ENCODE measurements around the gene TRMO. TPM values are rescaled to one million over a fixed set of nuclear protein-coding genes. Genes with fewer than 3 reads are reported as not detected.

TRMO gene
- total RNA-seq, 4 donors from 2014 or later: 14.3 to 25.3 (median 16.8) TPM

- no peak for ATAC-seq
- TF ChIP-seq POLR2A (IDR thresholded peaks at IDR 0.05): no peak
- TF ChIP-seq CTCF (IDR thresholded peaks at IDR 0.05): no peak
- TF ChIP-seq EP300 (IDR thresholded peaks at IDR 0.05): no peak
- TF ChIP-seq POLR2AphosphoS5 (IDR thresholded peaks at IDR 0.05): no peak
- H3K36me3 ChIP-seq: no peaks in the 10 kb centered on the region
- H3K9me3 ChIP-seq: peaks cover 0 to 10% (median 0%) of the 10 kb centered on the region in 3 donors
- peaks cover 100% of the 10 kb centered on the region for H3K27me3 ChIP-seq
- no peak overlapping the region for H3K27ac ChIP-seq
- no peak overlapping the region for H3K4me3 ChIP-seq
- peaks cover 0 to 52% (median 20%) of the 10 kb centered on the region in 3 donors for H3K4me1 ChIP-seq
- WGBS, 2 donors (ENCODE audit: low coverage in 1 of 2): 16 to 21% methylated on average over 3 to 5 of the region's 5 CpGs
These were observed 66.4 kb downstream of the TRMO start for GRCh38 chr9:97855899-97856298.

- Histone ChIP-seq H3K27me3 (peaks cover 100% of the 10 kb centered on the region), H3K4me1 (peaks cover 0 to 52% (median 20%) of the 10 kb centered on the region in 3 donors), H3K4me3 (no peak overlapping the region), H3K36me3 (no peaks in the 10 kb centered on the region), H3K9me3 (peaks cover 0 to 10% (median 0%) of the 10 kb centered on the region in 3 donors), H3K27ac (no peak overlapping the region)
- WGBS, 2 donors (ENCODE audit: low coverage in 1 of 2): 13 to 20% methylated on average over 1 to 3 of the region's 8 CpGs
- TF ChIP-seq EP300 (IDR thresholded peaks at IDR 0.05): no peak
- TF ChIP-seq POLR2A (IDR thresholded peaks at IDR 0.05): no peak
- no peak for TF ChIP-seq POLR2AphosphoS5 (IDR thresholded peaks at IDR 0.05)
- ATAC-seq: no peak
These were observed 66.8 kb downstream of the TRMO start for GRCh38 chr9:97855486-97855875.

- Histone ChIP-seq H3K4me1 (peaks cover 0 to 52% (median 20%) of the 10 kb centered on the region in 3 donors), H3K27ac (no peak overlapping the region), H3K9me3 (peaks cover 0 to 10% (median 0%) of the 10 kb centered on the region in 3 donors), H3K4me3 (peak overlapping the region in 1 of 2 donors; percentile 48), H3K27me3 (peaks cover 100% of the 10 kb centered on the region), H3K36me3 (no peaks in the 10 kb centered on the region)
- 10 to 12% methylated on average over 12 to 22 of the region's 71 CpGs for WGBS, 2 donors (ENCODE audit: low coverage in 1 of 2)
- TF ChIP-seq POLR2AphosphoS5 (IDR thresholded peaks at IDR 0.05): no peak
- TF ChIP-seq CTCF (IDR thresholded peaks at IDR 0.05): no peak
- TF ChIP-seq POLR2A (IDR thresholded peaks at IDR 0.05): no peak
- no peak for TF ChIP-seq EP300 (IDR thresholded peaks at IDR 0.05)
- no peak for ATAC-seq
These were observed 67.4 kb downstream of the TRMO start for GRCh38 chr9:97854696-97855485.

Small RNA genes within 50 kb of the gene (small RNA-seq; reads per million reads assigned to genes)
- 0 reads per million in 4 donors for gene RF00019

Other genes starting within 250 kb of the TRMO start
- gene XPA, start 225.2 kb downstream of the TRMO start, total RNA-seq: 10 to 100 TPM; 24.2 to 27.6 (median 25.8) TPM
- under 1 TPM in 2 of 4 donors, not detected in 2; 0.08 to 0.79 TPM for gene FOXE1, start 69.3 kb downstream of the TRMO start, total RNA-seq
- not detected for gene HEMGN, start 15.7 kb upstream of the TRMO start, total RNA-seq
- 10 to 100 TPM; 33.0 to 41.0 (median 36.1) TPM for gene ANP32B, start 60.8 kb upstream of the TRMO start, total RNA-seq
- gene NANS, start 134.2 kb upstream of the TRMO start, total RNA-seq: 10 to 100 TPM; 21.5 to 58.3 (median 40.0) TPM
- gene TRIM14, start 196.7 kb upstream of the TRMO start, total RNA-seq: 10 to 100 TPM in 3 of 4 donors, 1 to 10 TPM in 1; 7.5 to 12.5 (median 10.5) TPM

Measured in gastroesophageal sphincter (tissue), 4 donors.